H1 (cell line): Measurements from ENCODE around the gene RDH5.

Source experiments
- CTCF ChIP-seq, 3 experiments: IDR thresholded peaks; 1 replicate in 2 of 3; 2 replicates in 1 of 3; pipeline versions ENCODE4 v1.5.1 to v1.6.1; 2011; ENCODE audit warnings: low read length in 3 of 3, mild to moderate bottlenecking in 3 of 3, inconsistent platforms in 2 of 3, low read depth in 1 of 3, moderate library complexity in 1 of 3; ENCODE audit not compliant: insufficient read depth in 1 of 3; ENCODE audit errors: control extremely low read depth in 1 of 3
- MAX ChIP-seq: IDR thresholded peaks from 2 replicates; pipeline ENCODE4 v1.6.1; 2012; ENCODE audit warnings: inconsistent platforms
- SP4 ChIP-seq: IDR thresholded peaks from 2 replicates; pipeline ENCODE4 v1.6.1; 2012; ENCODE audit warnings: low read length, inconsistent platforms

- TF ChIP-seq CTCF (IDR thresholded peaks at IDR 0.05; ENCODE audit: control extremely low read depth in 1 of 3, insufficient read depth in 1 of 3, low read depth in 1 of 3, low read length in 3 of 3), result no peak
- TF ChIP-seq SP4, result no peak
- no peak for TF ChIP-seq MAX
Observed at GRCh38 chr12:55719371-55719770, 822 bp upstream of the RDH5 start.
